Measurements from ENCODE around the gene TEAD2.

TEAD2 gene

GRCh38 chr19:49403404-49404187 lies 41.4 kb upstream of the TEAD2 start:
- TF ChIP-seq, protein P1, sequence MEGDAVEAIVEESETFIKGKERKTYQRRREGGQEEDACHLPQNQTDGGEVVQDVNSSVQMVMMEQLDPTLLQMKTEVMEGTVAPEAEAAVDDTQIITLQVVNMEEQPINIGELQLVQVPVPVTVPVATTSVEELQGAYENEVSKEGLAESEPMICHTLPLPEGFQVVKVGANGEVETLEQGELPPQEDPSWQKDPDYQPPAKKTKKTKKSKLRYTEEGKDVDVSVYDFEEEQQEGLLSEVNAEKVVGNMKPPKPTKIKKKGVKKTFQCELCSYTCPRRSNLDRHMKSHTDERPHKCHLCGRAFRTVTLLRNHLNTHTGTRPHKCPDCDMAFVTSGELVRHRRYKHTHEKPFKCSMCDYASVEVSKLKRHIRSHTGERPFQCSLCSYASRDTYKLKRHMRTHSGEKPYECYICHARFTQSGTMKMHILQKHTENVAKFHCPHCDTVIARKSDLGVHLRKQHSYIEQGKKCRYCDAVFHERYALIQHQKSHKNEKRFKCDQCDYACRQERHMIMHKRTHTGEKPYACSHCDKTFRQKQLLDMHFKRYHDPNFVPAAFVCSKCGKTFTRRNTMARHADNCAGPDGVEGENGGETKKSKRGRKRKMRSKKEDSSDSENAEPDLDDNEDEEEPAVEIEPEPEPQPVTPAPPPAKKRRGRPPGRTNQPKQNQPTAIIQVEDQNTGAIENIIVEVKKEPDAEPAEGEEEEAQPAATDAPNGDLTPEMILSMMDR (IDR thresholded peaks at IDR 0.05; ENCODE audit: insufficient read depth, missing control alignments) = no peak
- no peak for FAIRE-seq
- no peak for DNase-seq (ENCODE audit: insufficient read length, low spot score)

DNA sequence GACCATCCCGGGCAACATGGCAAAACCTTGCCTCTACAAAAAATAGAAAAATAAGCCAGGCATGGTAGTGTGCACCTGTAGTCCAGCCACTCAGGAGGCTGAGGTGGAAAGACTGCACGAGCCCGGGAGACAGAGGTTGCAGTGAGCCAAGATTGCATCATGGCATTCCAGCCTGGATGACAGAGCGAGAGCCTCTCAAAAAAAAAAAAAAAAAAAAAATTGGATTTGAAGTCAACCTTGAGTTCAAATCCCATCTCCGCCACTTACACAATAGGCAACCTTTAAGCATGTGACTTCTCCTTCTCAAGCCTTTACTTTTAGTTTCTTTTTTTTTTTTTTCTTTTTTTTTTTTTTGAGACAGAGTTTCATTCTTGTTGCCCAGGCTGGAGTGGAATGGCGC lies 37.8 kb upstream of the TEAD2 start:
- DNase-seq (ENCODE audit: insufficient read length, low spot score) (no peak), FAIRE-seq (no peak)
- TF ChIP-seq, protein P1 (IDR thresholded peaks at IDR 0.05; ENCODE audit: insufficient read depth, missing control alignments) = no peak

DNA sequence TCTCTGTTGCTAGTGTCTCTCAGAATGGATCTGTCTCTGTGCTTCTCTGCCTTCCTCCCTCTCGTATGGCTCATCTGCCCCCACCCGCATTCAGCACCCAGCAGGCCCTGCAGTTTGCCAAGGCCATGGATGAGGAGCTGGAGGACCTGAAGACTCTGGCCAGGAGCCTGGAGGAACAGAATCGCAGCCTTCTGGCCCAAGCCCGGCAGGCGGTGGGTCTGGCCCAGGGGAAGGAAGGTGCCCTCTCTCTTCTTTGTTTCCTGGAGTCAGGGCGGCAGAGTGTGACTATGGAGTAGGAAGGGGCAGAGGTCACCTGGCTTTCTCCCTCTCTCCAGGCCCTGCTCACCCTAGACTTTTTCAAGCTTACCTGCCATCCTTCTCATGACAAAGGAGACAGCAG lies 36.7 kb upstream of the TEAD2 start:
- DNase-seq (ENCODE audit: insufficient read length, low spot score) (no peak), FAIRE-seq (no peak)
- TF ChIP-seq, protein P1 (IDR thresholded peaks at IDR 0.05; ENCODE audit: insufficient read depth, missing control alignments) = no peak

DNA sequence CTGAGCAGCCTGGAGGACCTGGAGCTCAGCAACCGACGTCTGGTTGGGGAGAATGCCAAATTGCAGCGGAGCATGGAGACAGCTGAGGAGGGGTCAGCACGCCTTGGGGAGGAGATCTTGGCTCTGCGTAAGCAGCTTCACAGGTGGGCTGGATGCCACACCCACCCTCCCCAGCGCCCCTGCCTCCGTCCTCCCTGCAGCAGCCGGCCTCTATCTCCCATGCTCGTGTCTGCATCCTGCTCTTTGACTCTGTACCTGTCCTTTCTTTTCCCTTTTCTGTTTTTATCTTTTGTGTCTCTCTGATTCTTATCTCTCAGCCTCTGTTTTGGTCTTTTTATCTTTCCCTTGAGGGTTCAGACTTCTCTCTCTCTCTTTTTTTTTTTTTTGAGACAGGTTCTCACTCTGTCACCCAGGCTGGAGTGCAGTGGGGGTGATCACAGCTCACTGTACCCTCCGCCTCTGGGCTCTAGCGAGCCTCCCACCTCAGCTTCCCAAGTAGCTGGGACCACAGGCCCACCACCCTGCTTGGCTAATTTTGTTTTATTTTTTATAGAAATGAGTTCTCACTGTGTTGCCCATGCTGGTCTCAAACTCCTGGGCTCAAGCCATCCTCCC lies 35.9 kb upstream of the TEAD2 start:
- TF ChIP-seq, protein P1 (IDR thresholded peaks at IDR 0.05; ENCODE audit: insufficient read depth, missing control alignments) = no peak
- DNase-seq (ENCODE audit: insufficient read length, low spot score) = peak; percentile 7
- no peak for FAIRE-seq

DNA sequence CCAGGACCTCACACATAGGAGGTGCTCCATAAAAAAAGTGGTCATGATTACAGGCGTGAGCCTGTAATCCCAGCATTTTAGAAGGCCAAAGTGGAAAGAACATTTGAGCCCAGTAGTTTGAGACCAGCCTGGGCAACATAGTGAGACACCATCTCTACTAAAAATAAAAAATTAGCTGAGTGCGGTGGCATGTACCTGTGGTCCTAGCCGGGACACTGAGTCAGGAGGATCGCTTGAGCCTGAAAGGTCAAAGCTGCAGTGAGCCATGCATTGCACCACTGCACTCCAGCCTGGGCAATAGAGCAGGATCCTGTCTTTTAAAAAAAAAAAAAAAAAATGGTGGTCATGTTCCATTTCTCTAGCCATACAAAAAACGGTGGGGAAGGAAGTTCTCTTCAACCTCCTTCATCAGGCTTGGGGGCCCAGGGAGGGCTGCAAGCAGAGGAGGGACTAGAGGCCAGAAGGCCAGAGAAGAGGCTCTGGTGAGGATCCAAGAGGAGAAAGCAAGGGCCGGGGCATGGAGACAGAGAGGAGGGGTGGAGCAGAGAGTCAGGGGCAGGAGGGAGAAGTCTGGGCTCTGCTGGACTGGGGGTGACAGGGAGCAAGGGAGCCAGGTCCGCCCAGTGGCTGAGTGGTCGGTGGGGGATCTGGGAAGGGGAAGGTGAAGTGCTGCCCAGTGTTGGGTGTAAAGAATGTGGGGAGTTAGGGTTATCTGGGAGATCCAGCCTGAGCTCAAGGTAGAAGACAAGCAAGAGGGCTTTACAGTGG lies 34.7 kb upstream of the TEAD2 start:
- no peak for FAIRE-seq
- TF ChIP-seq, protein P1 (IDR thresholded peaks at IDR 0.05; ENCODE audit: insufficient read depth, missing control alignments) = no peak
- DNase-seq (ENCODE audit: insufficient read length, low spot score) = peak; percentile 5

DNA sequence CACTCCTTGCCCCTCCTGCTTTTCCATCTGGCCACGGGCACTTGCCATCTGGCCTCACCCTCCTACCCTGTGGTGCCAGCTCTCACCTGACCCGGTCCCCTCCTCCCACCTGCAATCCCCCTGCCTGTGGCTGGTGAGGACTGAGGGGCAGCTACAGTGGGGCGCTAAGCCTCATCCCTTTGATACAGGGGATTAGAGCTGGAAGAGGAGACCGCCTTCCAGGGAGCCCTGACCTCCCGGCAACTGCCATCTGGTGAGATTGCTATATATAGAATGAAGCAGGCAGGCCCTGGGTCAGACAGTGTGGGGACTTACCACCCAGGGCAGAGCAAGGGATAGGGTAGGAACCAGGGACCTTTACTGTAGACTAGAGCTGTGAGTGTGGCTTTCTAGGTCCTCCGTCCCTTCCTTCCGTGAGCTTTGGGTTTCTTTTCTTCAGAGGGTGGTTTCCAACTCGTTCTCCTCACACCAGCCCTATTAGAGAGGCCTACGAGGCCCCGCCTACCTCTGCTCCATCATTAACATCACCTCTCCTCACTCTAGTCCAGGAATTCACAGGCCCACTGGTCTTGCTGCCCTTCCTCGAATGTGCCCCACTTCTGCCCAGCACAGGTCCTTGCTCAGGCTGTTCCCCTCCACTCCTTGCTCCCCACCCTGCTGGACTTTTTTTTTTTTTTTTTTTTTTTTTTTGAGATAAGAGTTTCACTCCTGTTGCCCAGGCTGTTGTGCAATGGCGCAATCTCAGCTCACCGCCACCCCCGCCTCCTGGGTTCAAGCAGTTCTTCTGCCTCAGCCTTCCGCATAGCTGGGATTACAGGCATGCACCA lies 33.6 kb upstream of the TEAD2 start:
- DNase-seq (ENCODE audit: insufficient read length, low spot score) = peak; percentile 73
- TF ChIP-seq, protein P1 (IDR thresholded peaks at IDR 0.05; ENCODE audit: insufficient read depth, missing control alignments) = no peak
- no peak for FAIRE-seq
